Activated CD8-positive, alpha-beta memory T cell treated with anti-CD3 and anti-CD28 coated beads for 1 hour (primary cell): Measurements from ENCODE around the gene ZNF565.
"Not testable (repeated sequence)": the region's sequence is repeated elsewhere in the genome, so short reads cannot be mapped to it uniquely, and the experiment has no call there.

Source experiments
- DNase-seq, 2 donors: peaks; one replicate each; pipeline ENCODE4 v3.0.0-alpha.2; 2020; ENCODE audit warnings: low read depth in 1 of 2; ENCODE audit errors: extremely low read depth in 1 of 2

Gene ZNF565

DNA sequence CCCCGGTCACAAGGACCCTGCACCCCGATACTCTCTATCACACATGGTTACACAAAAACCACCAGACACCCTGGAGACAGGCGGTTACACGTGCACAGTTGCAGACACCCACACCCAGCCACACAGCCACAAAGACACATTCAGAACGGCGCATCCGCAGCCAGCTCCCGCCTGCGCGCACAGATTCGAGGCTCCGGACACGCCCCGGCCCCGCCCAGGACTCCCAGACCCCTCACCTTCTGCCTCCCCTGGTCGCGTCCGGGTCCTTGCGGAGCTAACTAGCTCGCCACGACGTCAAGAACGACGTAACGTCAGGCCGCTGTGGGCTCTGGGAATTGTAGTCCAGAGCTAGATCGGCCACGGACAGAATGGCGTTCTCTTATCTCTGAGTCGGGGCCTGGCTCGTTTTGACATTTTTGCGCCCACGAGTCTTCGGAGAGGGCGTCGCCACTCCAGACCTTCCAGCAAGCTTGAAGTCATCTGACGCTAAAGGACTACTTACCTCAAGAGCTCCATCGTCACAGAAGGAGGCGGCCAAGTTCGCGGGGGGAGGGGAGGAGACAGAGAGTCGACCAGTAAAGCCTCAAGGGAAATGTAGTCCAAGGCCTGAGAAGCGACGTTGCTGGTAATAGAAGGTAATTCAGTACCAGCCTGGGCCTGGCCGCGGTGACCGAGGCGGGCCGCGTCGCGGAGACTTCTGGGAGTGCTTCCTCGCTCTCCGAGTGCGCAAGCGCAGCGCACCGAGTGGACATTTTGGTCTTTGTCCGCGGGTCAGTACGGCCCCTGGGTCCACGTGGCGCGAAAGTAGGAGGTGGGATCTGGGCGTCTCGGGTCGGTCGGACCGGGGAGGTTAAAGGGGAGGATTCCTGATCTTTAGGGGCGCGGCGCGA lies at the start of gene ZNF565, which contains the start of gene ZNF146:
Gene ZNF565, minus strand, starts transcription at position 280 of the 890 bp plus-strand sequence. CDS start 12,680 bp downstream, outside the sequence.
Gene ZNF146, plus strand, starts transcription at position 721 of the 890 bp plus-strand sequence. CDS start 21,335 bp downstream, outside the sequence.
- peak; percentile 87 to 89 for DNase-seq

DNA sequence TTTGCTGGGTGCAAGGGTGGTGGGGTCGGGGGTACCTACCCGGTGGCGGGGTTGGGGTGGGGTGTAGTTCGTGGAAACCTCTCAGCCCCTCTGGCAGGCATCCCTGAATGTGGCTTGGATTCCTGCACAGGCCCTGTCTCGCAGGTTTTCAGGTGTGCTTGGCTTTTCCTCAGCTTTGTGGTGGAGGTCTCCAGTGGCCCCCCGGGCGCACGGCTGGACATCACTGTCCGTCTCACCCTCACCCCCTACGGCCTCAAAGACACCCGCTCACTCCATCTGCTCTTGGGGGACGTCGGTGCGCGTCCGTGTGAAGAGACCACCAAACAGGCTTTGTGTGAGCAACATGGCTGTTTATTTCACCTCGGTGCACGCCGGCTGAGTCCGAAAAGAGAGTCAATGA lies 44.7 kb upstream of the ZNF565 start:
- no peak for DNase-seq

DNA sequence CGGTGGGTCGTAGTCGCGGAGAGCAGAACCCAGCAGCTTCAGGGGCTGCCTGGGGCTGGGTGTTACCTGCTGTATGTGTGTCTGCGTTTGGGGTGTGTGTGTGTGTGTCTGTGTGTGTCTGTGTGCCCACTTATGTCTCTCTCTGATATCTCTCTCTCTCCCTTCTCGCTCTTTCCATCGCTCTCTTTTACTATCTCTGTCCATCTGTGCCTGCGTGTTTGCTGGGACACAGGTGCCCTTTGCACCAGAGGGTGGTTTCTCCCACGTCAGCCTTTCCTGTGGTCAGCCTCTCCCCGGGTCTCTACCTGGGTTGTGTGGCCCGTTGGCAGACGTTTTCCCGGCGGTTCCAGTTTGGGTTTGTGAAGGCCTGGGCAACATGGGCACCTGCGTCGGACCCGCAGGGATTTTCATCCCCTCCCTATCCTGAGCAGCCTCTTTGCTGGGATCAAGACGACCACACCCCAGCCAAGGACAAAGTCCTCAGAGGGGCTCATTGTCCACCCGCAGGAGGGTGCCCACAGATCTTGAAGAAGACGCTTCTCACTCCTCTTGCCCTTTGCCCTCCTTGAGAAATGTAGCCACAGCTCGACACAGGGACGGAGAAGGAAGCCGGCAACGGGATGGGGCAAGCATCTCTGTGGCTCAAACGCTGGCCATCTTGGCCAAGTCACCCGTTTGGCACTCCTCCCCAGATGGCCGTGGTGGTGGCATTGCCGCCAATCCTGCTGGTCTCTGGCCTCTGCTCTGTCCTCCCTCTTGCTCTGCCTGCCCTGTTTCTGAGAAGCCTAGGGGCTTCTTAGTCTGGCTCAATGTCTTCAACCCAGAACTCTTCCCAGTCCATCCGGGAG lies 43.8 kb upstream of the ZNF565 start:
- no peak for DNase-seq

DNA sequence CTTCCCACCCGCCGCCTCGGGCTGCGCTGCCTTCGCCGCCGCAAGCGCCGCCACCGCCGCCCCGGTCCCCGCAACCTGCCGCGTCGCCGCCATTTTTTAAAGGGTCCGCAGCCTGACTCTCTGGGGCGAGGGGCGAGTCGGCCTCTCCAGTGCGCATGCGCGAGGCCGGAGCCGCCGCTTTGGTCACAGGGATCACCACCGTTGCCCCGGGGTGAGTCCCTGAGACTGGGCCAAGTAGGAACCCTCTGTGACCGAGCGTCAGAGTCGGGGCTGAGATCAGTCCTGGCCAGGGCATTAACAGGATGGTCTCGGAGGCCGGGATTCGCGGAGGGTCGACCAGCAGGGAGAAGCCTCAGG lies 43.0 kb upstream of the ZNF565 start:
- DNase-seq, result no peak

DNA sequence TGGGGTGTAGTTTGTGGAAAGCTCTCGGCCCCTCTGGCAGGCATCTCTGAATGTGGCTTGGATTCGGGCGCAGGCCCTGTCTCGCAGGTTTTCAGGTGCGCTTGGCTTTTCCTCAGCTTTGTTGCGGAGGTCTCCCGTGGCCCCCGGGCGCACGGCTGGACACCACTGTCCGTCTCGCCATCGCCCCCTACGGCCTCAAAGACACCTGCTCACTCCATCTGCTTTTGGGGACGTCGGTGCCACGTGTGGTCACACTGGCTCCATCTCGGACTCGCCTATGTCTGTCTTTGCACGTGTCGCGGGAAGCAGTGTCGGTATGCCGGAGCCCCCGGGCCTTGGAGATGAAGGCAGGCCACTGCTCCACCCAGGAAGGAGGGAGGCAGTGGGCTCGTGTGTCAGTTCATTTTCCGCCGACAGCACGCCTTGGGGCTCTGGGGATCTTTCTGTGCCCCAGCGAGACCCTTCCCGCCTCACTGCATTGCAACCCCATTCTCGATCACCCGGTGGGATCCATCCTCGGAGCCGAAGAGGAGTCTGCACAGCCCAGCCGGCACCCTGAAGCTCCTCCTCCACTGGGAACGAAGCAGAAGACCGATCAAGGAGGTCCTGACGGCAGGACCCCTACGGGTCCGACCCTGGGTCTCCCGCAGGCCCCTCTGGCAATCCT lies 42.5 kb upstream of the ZNF565 start:
- DNase-seq, result no peak

DNA sequence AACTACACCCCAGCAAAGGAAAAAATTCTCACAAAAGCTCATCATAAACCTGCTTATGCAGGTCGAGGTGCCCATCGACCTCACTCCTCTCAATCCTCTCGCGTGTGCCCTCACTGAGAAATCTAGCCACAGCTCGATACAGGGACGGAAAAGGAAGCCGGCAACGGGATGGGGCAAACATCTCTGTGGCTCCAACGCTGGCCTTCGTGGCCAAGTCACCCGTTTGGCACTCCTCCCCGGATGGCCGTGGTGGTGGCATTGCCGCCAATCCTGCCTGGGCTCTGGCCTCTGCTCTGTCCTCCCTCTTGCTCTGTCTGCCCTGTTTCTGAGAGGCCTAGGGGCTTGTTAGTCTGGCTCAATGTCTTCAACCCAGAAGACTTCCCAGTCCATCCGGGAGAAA lies 41.6 kb upstream of the ZNF565 start:
- no peak for DNase-seq

DNA sequence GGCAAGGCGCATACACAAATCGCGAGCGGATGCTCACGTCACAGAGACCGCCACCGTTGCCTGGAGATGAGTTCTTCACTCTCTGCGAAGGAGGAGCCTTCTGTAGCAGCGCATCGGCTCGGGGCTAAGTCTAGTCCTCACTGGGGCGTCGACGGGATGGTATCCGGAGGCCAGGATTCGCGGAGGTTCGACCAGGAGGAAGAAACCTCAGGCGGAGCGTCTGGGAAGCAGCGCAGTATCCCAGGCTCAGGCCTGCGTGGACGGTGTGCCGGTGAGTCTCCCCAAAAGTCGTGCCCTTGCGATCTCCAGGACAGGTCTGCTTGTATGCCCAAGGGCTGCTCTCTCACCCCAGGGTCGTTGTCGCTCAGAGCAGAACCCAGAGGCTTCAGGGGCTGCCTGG lies 40.9 kb upstream of the ZNF565 start:
- no peak for DNase-seq

DNA sequence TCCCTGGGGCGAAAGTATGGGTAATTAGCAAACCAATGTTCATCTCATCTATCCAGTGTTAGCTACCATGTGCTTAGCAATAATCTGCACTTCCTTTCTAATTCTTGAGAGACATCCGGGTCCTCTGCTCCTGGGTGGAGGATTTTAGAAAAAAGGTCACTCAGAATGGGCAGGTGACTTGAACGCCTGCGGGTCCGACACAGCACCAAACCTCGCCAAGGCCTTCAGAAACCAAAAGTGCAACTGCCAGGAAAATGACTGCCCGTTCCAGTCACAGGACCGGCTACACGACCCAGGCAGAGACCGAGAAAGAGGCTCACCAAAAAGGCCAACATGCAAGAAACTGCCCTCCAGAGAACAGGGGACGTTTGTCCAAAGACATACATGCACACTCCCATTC lies 40.4 kb upstream of the ZNF565 start:
- DNase-seq, result no peak

DNA sequence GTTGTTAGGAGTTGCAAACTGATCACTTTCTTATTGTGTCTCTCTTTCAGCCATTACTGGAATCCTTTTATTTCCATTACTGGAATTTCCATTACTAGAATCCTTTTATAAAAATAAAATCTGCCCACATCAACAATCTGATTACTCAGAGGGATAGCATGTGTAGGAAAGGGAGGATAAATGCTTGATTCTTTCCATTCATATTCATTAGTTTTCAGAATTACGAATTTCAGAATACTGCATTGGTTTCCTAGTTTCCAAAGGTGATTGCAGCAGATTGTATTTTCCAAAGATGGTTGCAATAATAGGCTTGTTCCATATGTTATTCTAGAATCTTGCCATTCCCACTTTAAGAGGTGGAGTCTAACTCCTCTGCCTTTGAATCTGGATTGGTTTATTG lies 37.6 kb upstream of the ZNF565 start:
- no peak for DNase-seq

DNA sequence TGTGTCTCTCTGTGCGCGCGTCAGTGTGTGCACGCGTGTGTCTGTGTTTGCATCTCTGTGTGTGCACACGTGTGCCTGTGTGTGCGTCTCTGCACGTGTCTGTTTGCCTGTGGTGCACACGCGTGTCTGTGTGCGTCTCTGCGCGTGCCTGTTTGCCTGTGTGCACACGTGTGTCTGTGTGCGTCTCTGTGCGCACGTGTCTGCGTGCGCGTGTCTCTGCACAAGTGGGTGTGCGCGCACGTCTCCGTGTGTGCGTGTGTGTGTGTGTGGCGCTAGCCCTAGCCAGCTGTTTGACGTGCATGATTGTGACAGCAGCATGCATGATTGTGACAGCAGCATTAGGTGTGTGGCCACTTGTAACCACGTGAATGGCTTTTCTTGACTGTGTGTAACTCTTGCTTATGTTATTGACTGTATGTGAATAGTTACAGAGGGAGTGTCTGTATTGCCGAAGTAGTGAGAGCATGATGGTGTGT lies 31.6 kb upstream of the ZNF565 start:
- DNase-seq, result no peak

DNA sequence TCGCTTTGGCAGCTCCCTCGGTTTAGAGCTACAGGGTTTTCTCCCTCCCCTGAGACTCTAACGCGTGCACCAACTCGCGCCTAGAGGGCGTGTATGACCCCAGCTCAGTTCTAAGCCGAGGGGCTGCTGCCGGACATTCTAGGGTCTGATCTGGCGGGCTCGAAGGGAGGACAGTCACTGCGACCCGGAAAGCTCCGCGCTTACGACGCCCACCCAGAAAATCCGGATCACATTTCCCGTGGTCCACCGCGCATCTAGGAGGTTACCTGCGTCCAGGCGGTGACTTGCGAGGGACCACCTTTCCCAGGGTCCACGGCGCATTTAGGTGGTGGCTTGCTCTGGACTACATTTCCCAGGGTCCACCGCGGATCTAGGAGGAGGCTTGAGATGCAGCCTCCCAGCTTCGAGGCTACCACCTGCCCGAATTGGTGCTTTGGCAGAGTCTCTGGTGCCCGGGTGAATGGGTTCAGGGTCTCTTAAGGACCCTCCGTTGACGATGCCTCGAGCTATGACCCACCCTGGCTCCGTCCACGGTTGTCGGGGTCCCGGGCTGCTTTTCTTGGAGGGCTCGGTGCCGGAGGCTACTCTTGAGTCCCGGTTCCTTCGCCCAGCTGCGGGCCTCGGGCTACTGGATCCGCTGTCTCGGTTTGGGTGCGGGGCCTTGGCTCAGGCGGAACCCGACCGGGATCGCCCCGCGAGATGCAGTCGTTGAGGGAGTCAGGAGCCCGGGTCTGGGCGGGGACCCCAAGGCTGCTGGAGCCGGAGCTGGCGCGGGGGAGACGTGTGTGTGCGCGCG lies 30.9 kb upstream of the ZNF565 start:
- no peak for DNase-seq

DNA sequence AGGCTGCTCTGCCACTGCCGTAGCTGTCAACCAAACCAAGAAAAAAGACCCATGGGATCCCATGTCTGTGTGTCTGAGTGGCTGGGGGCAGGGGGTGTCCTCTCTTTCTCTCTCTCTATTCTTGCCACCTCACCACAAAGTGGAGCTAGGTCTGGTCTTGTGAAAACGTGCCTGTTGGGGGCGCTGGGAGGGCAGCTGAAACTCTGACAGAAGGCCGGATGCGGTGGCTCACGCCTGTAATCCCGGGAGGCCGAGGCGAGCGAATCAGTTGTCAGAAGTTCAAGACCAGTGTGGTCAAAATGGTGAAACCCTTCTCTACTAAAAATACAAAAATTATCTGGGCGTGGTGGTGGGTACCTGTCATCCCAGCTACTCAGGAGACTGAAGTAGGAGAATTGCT lies 29.6 kb upstream of the ZNF565 start:
- no peak for DNase-seq

DNA sequence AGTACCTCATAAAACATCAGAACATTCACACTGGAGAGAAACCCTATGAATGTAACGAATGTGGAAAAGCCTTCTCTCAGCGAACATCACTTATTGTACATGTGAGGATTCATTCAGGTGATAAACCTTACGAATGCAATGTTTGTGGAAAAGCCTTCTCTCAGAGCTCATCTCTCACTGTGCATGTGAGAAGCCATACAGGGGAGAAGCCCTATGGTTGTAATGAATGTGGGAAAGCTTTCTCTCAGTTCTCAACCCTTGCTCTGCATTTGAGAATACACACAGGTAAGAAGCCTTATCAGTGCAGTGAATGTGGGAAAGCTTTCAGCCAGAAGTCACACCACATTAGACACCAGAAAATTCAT lies 22.5 kb upstream of the ZNF565 start:
- no peak for DNase-seq

DNA sequence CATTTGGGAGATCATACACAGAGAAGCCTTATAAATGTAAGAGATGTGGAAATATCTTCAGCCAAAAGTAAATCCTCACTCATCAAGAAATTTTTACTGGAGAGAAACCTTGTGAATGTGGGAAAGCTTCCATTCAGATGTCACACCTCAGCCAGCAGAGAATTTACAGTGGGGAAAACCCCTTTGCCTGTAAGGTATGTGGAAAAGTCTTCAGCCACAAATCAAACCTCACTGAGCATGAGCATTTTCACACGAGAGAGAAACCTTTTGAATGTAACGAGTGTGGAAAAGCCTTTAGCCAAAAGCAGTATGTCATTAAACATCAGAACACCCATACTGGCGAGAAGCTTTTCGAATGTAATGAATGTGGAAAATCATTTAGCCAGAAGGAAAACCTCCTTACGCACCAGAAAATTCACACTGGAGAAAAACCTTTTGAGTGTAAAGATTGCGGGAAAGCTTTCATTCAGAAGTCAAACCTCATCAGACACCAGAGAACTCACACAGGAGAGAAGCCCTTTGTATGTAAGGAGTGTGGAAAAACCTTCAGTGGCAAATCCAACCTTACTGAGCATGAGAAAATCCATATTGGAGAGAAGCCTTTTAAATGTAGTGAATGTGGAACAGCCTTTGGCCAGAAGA lies 22.0 kb upstream of the ZNF565 start:
- no peak for DNase-seq

DNA sequence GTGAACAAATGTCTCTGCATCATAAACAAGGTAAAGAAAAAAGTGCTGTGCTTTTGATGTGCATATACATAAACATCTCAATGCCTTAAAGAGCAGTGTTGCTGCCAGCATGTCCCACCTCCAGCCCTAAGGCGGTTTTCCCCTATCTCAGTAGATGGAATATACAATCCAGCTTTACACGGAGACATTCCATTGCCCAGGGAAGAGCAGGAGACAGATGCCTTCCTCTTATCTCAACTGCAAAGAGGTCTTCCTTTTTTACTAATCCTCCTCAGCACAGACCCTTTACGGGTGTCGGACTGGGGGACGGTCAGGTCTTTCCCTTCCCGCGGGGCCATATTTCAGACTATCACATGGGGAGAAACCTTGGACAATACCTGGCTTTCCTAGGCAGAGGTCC lies 19.2 kb upstream of the ZNF565 start:
- not testable (repeated sequence) for DNase-seq

DNA sequence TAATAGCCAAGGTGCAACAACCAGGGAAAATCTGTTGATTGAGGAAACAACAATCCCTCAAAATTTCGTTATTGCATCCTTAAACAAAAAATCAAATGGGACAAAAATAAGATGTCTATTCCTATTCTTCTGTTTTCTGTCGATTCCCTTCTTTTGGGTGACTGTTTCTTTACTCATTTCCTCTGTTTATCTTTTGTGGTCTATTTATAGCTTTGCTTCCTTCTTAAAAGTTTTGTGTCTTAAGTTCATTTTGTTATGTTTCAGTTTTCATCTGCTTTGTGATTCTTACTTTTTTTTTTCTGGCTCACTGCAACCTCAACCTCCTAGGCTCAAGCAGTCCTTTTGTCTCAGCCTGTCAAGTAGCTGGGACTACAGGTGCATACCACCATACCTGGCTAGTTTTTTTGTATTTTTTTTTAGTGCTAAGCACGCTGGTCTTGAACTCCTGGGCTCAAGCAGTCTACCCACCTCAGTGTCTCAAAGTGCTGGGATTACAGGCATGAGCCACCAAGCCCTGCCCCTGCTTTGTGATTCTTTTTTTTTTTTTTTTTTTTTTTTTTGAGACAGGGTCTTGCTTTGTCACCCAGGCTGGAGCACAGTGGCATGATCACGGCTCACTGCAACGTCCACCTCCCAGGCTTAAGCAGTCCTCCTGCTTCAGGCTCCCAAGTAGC lies 10.9 kb upstream of the ZNF565 start:
- DNase-seq, result no peak

DNA sequence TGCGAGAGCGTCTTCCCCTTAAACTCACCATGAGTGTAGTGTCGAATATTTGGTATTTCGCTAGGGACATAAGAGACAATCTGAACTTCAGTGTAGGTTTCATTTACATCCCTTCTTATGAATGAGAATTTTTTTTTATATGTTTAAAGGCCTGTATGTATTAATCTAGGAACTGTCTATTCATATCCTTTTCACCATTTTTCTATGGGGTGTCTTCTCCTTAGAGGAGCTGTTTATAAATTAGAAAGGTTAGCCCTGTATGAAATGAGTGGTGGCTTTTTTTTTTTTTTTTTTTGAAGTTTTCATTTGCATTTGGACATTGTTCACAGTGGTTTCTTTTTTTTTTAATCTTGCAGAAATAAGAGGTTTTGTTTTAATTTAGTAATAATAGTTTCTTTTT lies 8.0 kb upstream of the ZNF565 start:
- no peak for DNase-seq

DNA sequence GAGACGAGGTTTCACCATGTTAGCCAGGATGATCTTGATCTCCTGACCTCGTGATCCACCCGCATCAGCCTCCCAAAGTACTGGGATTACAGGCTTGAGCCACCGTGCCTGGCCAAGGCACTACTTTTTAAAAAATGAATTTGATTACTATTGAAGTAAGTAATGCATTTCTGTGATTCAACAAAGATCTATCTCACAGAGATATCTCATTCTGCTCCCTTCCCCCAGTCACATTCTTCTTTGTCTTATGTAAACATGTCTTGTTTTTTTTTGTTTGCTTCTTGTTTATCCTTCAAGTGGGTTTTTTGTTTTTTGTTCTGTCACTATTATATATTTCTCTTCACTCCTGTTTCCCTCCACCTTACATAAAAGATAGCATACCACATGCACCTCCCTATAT lies 7.0 kb upstream of the ZNF565 start:
- no peak for DNase-seq
